Neural progenitor cell (in vitro differentiated cells): ENCODE measurements around the gene SLC12A7. TPM values are rescaled to one million over a fixed set of nuclear protein-coding genes. Genes with fewer than 3 reads are reported as not detected.
A peak's percentile ranks its signal among the peaks of the same experiment; 100 is the strongest.

Source experiments
- DNase-seq: peaks from one replicate; pipeline ENCODE4 v3.0.0-alpha.2; 2016; ENCODE audit warnings: low spot score
- H2AFZ ChIP-seq: fragments of 200-600 bp; sonication (generic); replicated peaks from 2 replicates; pipeline ENCODE4 v1.6.1; 2016; ENCODE audit warnings: antibody characterized with exemption
- H3F3A ChIP-seq: fragments of 200-600 bp; sonication (generic); 2 replicates; pipeline ENCODE4 v1.6.1; 2016; ENCODE audit warnings: antibody characterized with exemption, low read depth
- H3K27ac ChIP-seq: fragments of 200-600 bp; sonication (generic); 2 replicates; pipeline ENCODE4 v1.5.1; 2016; ENCODE audit warnings: mild to moderate bottlenecking
- H3K27me3 ChIP-seq: fragments of 200-600 bp; sonication (generic); 2 replicates; pipeline ENCODE4 v1.6.1; 2016; ENCODE audit warnings: mild to moderate bottlenecking, moderate library complexity
- H3K36me3 ChIP-seq: fragments of 200-600 bp; sonication (generic); 2 replicates; pipeline ENCODE4 v1.5.1; 2016
- H3K4me1 ChIP-seq: fragments of 200-600 bp; sonication (generic); 2 replicates; pipeline ENCODE4 v1.6.1; 2016; ENCODE audit warnings: mixed run types
- H3K4me2 ChIP-seq: fragments of 200-600 bp; sonication (generic); 2 replicates; pipeline ENCODE4 v1.6.1; 2016
- H3K4me3 ChIP-seq: fragments of 200-600 bp; sonication (generic); 2 replicates; pipeline ENCODE4 v1.5.1; 2016
- H3K79me2 ChIP-seq: fragments of 200-600 bp; sonication (generic); 2 replicates; pipeline ENCODE4 v1.6.1; 2016; ENCODE audit warnings: low read depth
- H3K9ac ChIP-seq: fragments of 200-600 bp; sonication (generic); 2 replicates; pipeline ENCODE4 v1.6.1; 2016
- H3K9me3 ChIP-seq: fragments of 200-600 bp; sonication (generic); 2 replicates; pipeline ENCODE4 v1.5.1; 2016; ENCODE audit warnings: low read depth
- H4K20me1 ChIP-seq: fragments of 200-600 bp; sonication (generic); 2 replicates; pipeline ENCODE4 v1.6.1; 2016; ENCODE audit warnings: low read depth
- H3K27ac Mint-ChIP-seq: 3 replicates; pipeline ENCODE4 v1.8.0; 2021; ENCODE audit warnings: mixed read lengths
- H3K27me3 Mint-ChIP-seq: 2 replicates; pipeline ENCODE4 v1.8.0; 2022; ENCODE audit warnings: low read depth, mild to moderate bottlenecking, inconsistent platforms, moderate library complexity, mixed read lengths; ENCODE audit not compliant: insufficient read depth
- H3K36me3 Mint-ChIP-seq: 3 replicates; pipeline ENCODE4 v1.8.0; 2021; ENCODE audit warnings: mixed read lengths
- H3K4me1 Mint-ChIP-seq: 3 replicates; pipeline ENCODE4 v1.8.0; 2021; ENCODE audit warnings: mixed read lengths
- H3K4me3 Mint-ChIP-seq: 3 replicates; pipeline ENCODE4 v1.8.0; 2021; ENCODE audit warnings: mild to moderate bottlenecking, moderate library complexity, mixed read lengths
- H3K9me3 Mint-ChIP-seq: 3 replicates; pipeline ENCODE4 v1.8.0; 2020; ENCODE audit warnings: mixed read lengths
- CTCF ChIP-seq: fragments of 200-600 bp; sonication (generic); IDR thresholded peaks from 2 replicates; pipeline ENCODE4 v1.5.1; 2017; ENCODE audit warnings: antibody characterized with exemption, mild to moderate bottlenecking
- EZH2 ChIP-seq: fragments of 200-600 bp; sonication (generic); IDR thresholded peaks from 2 replicates; pipeline ENCODE4 v1.6.1; 2017; ENCODE audit warnings: antibody characterized with exemption, mild to moderate bottlenecking, moderate library complexity
- EZH2phosphoT487 ChIP-seq: fragments of 200-600 bp; sonication (generic); IDR thresholded peaks from 2 replicates; pipeline ENCODE4 v1.6.1; 2017; ENCODE audit warnings: antibody characterized with exemption
- total RNA-seq: library from RNA; depleted of rRNA; stranded (reverse); fragments of >200 nt; gene quantifications from 2 replicates; pipeline ENCODE4 v1.2.3, GENCODE V29; 2015; ENCODE audit warnings: low replicate concordance

SLC12A7 gene
- total RNA-seq, 1 donor from 2014 or later, result 7.5 TPM

GRCh38 chr5:1009359-1010180, 102.3 kb downstream of the SLC12A7 start:
- Mint-ChIP-seq H3K9me3 (no peaks in the 10 kb centered on the region), H3K4me3 (peak overlapping the region; percentile 84), H3K27me3 (peaks cover 29% of the 10 kb centered on the region), H3K4me1 (peaks cover 16% of the 10 kb centered on the region), H3K27ac (no peak overlapping the region), H3K36me3 (peaks cover 1% of the 10 kb centered on the region)
- TF ChIP-seq EZH2phosphoT487 (peak; percentile 95), CTCF (no peak), EZH2 (peak; percentile 97)
- Histone ChIP-seq H2AFZ (no peak overlapping the region), H3K36me3 (no peaks in the 10 kb centered on the region), H3K27me3 (peaks cover 75% of the 10 kb centered on the region), H3K4me3 (peak overlapping the region; percentile 60), H3K79me2 (no peaks in the 10 kb centered on the region), H3K27ac (no peak overlapping the region), H3F3A (peaks cover 5% of the 10 kb centered on the region), H3K9me3 (no peaks in the 10 kb centered on the region), H3K9ac (no peak overlapping the region), H3K4me2 (peak overlapping the region; percentile 97), H4K20me1 (peaks cover 17% of the 10 kb centered on the region), H3K4me1 (peaks cover 8% of the 10 kb centered on the region)
- DNase-seq, result peak; percentile 37

GRCh38 chr5:1008451-1009358, 103.2 kb downstream of the SLC12A7 start, which contains the start of gene NKD2:
Gene NKD2 (plus strand): TSS chr5:1008802. CDS start chr5:1009058, 256 bp downstream.
- Mint-ChIP-seq H3K36me3 (peaks cover 1% of the 10 kb centered on the region), H3K27me3 (peaks cover 29% of the 10 kb centered on the region), H3K4me3 (peak within 1 kb of the TSS; percentile 84), H3K27ac (no peak within 1 kb of the TSS), H3K9me3 (no peaks in the 10 kb centered on the region), H3K4me1 (peaks cover 19% of the 10 kb centered on the region)
- Histone ChIP-seq H2AFZ (no peak within 1 kb of the TSS), H3K9me3 (no peaks in the 10 kb centered on the region), H3K4me1 (peaks cover 8% of the 10 kb centered on the region), H3K9ac (no peak within 1 kb of the TSS), H3K36me3 (no peaks in the 10 kb centered on the region), H3K79me2 (no peaks in the 10 kb centered on the region), H3K27ac (no peak within 1 kb of the TSS), H3K27me3 (peaks cover 83% of the 10 kb centered on the region), H3F3A (peaks cover 5% of the 10 kb centered on the region), H3K4me2 (peak within 1 kb of the TSS; percentile 97), H4K20me1 (peaks cover 17% of the 10 kb centered on the region), H3K4me3 (peak within 1 kb of the TSS; percentile 60)
- TF ChIP-seq EZH2 (no peak), EZH2phosphoT487 (no peak), CTCF (peak; percentile 69)
- DNase-seq, result peak; percentile 82

GRCh38 chr5:1007681-1008450, 104.0 kb downstream of the SLC12A7 start:
- Histone ChIP-seq H3K4me3 (no peak overlapping the region), H3K79me2 (no peaks in the 10 kb centered on the region), H4K20me1 (peaks cover 17% of the 10 kb centered on the region), H3K4me1 (peaks cover 8% of the 10 kb centered on the region), H3K27ac (no peak overlapping the region), H3K27me3 (peaks cover 92% of the 10 kb centered on the region), H2AFZ (no peak overlapping the region), H3K9ac (no peak overlapping the region), H3K36me3 (no peaks in the 10 kb centered on the region), H3K9me3 (no peaks in the 10 kb centered on the region), H3K4me2 (no peak overlapping the region), H3F3A (peaks cover 5% of the 10 kb centered on the region)
- H3K27me3 Mint-ChIP-seq, result peaks cover 33% of the 10 kb centered on the region
- TF ChIP-seq CTCF (no peak), EZH2phosphoT487 (no peak), EZH2 (no peak)
- peaks cover 28% of the 10 kb centered on the region for H3K4me1 Mint-ChIP-seq
- H3K9me3 Mint-ChIP-seq, result no peaks in the 10 kb centered on the region
- no peak overlapping the region for H3K27ac Mint-ChIP-seq
- DNase-seq, result no peak
- H3K4me3 Mint-ChIP-seq, result peak overlapping the region; percentile 81
- H3K36me3 Mint-ChIP-seq, result peaks cover 1% of the 10 kb centered on the region
